GM18867 (cell line): ENCODE measurements around the gene TFAM.

Source experiments
- ATAC-seq: cut with Tn5 transposase; IDR thresholded peaks from one replicate; pipeline ENCODE4 v1.9.1; 2021; ENCODE audit warnings: mild to moderate bottlenecking, moderate library complexity; ENCODE audit not compliant: unreplicated experiment

Gene TFAM

DNA sequence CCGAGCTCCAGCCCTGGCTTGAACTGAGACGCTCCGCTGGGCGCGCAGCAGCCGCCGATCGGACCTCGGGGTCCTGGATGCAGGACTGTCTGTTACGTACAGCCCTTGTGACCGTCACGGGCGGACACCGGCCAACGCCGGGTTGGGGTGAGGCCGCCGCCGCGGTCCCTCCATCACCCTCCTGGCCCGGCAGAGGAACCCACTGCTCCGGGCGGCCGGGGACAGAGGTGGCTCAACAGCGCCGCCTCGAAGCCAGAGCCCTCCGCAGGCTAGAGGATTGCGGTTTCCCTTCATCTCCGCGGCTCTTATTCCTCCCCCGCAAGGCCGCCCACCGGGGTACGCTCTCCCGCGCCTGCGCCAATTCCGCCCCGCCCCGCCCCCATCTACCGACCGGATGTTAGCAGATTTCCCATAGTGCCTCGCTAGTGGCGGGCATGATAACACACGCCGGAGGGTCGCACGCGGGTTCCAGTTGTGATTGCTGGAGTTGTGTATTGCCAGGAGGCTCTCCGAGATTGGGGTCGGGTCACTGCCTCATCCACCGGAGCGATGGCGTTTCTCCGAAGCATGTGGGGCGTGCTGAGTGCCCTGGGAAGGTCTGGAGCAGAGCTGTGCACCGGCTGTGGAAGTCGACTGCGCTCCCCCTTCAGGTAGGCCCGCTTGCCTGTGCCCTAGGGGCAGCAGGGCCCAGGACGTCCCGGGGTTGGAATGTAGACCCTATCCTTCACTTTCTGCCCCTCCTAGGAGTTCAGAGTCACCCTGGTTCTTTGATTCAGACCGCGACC is at the start of gene TFAM:
Gene TFAM, plus strand, starts transcription at position 412 of the 785 bp plus-strand sequence. Its CDS starts 138 bp downstream, at position 550.
- ATAC-seq = peak; percentile 89

GRCh38 chr10:58336242-58336641 is 49.0 kb upstream of the TFAM start:
- no peak for ATAC-seq

DNA sequence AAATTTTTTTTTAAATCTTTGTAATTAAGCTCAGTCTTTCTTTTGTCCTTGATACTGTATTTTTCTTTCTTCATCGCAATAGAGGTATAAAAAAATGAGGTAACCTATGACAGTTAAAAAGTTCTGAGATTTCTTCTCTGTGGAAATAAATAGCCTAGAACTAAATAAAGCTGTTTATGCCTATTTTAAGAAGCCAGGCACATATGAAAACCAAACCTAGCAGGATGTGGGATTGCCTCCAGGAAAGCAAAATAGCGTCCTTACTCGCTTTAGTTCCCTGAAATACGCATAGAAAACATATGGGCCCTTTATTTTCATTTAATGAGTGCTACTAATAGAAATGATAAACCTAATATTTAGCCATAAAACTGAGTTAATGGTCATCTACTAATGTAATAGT is 43.8 kb upstream of the TFAM start:
- ATAC-seq = no peak

DNA sequence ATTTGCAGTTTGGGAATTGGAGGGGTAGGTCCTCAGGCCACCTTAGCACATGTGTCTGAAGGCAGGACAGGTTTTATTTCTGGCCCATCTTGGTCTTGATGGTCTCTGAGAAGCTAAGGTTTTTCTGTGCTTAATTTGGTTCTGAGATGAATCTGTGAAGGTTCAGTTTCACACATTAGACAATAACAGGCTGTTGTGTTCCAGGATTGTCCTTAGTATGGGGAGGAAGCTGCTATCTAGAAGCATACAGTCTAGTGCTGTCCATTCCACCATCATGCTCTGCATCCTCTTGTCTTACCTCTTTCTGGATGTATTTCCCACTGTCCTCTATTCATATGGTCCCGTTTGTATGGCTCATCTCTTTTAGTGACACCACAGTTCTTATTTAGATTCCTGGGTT is 43.3 kb upstream of the TFAM start:
- no peak for ATAC-seq

DNA sequence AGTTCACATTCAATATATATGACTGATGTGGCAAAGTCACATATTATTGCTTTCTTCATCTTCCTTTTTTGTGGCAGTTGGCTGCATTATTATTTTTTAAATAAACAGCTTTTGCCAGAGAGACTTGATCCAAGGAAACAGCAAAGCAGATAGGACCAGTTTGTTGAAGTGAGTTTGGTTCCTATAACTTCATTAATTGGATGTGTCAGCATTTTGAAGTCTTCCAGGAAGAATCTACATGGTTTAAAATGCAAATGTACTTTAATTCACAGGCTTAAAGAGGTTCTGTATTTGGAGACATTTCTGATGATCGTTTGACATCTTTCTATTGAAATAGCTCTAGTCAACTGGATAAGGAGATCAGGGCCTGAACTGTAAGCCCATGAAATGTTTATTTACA is 37.2 kb upstream of the TFAM start:
- no peak for ATAC-seq

GRCh38 chr10:58348571-58349033 is 36.6 kb upstream of the TFAM start:
- ATAC-seq = no peak

- ATAC-seq = no peak
Observed at GRCh38 chr10:58350023-58350422, 35.2 kb upstream of the TFAM start.

DNA sequence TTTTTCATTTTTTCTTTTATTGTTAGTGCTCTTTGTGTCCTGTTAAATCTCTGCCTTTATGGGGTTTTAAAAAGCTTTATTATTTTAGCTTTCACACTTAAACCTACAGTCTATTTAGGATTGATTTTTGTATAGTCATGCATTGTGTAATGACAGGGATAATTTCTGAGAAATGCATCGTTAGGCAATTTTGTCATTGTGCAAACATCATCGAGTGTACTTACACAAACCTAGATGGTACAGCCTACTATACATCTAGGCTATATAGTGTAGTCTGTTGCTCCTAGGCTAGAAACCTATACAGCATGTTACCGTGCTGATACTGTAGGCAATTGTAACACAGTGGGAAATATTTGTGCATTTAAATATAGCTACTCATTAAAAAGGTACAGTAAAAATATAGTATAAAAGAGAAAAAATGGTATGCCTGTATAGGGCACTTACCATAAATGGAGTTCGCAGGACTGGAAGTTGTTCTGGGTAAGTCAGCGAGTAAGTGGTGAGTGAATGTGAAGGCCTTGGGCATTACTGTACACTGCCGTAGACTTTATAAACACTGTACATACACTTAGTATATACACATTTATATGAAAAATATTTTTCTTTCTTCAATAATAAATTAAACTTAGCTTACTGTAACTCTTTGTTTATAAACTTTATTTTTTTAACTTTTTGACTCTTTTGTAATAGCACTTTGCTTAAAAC is 34.4 kb upstream of the TFAM start:
- no peak for ATAC-seq

GRCh38 chr10:58351616-58352578 is 33.3 kb upstream of the TFAM start:
- ATAC-seq = no peak

DNA sequence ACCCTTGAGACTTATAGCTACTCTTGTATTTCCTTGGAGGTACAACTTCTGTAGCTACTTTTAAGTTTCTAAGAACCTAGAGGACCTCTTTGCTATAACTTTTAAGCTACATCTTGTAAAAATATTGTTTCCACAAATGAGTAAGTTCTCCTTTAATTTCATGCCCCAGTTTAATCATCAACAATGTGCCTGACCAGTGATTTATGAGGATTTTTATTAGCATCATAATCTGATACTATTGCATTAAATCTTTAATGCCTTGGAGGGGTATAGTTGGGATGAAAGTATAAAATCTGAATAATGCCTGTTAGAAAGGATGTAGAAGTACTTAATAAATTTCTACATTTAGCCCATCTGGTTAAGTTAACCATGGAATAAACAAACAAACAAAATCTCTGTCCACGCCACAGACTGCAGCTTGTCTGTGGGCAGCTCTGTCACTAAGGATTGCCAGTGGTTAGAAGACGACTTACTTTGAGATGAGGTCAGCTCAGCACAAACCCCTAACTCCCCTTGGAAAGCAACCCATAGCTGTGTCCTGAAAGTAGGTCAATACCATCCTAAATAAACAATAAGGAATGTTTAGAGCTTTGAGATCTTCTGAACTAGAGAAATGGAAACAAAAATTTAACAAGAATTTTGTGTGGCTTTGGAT is 32.1 kb upstream of the TFAM start:
- ATAC-seq = no peak

GRCh38 chr10:58356756-58357155 is 28.5 kb upstream of the TFAM start:
- no peak for ATAC-seq

GRCh38 chr10:58358314-58358933 is 26.8 kb upstream of the TFAM start:
- ATAC-seq = no peak

- no peak for ATAC-seq
Observed at GRCh38 chr10:58358947-58359346, 26.3 kb upstream of the TFAM start.

- ATAC-seq = no peak
Observed at GRCh38 chr10:58359541-58359940, 25.7 kb upstream of the TFAM start.

DNA sequence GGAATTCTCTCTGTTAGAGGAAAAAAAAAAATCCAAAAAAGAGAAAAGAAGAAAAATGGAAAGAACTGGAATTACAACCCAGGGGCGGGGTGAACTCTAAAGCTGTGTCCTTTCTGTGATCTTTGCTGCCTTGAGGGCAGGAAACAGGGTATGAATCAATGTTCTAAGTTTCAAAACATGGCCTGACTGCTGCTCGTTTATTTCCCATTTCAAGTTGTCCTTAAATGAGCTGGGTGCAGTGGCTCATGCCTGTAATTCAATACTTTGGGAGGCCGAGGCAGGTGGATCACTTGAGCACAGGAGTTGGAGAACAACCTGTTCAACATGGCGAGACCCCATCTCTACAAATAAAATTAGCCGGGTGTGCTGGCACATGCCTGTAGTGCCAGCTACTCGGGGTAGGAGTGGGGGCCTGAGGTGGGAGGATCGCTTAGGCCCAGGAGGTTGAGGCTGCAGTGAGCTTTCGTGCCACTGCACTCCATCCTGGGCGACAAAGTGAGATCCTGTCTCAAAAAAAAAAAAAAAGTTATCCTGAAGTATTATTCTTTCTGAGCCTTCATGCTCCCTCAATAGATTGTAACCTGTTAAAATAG is 24.7 kb upstream of the TFAM start:
- no peak for ATAC-seq

GRCh38 chr10:58361353-58361752 is 23.9 kb upstream of the TFAM start:
- no peak for ATAC-seq

GRCh38 chr10:58362027-58362789 is 23.0 kb upstream of the TFAM start:
- no peak for ATAC-seq

GRCh38 chr10:58367069-58367468 is 18.1 kb upstream of the TFAM start:
- ATAC-seq = no peak

DNA sequence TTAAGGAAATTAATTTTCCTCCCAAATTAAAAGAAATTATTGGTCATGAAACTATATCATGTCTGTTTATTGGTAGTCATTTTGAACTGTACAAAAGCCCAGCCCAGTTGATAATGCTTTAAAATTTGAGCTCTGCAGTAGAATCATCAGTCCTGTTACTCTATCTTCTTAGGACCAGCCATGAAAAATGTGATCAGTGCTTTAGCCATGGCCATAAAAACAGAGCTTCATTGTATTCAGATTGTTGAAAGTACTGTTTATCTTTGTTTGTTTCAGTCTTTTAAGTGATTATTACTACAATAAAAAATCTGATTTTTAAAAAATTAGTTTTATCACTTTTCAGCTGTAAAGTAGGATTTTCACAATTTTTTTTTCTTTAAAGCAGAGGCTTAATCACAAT is 13.7 kb upstream of the TFAM start:
- ATAC-seq = no peak
